IMR-90 (cell line): ENCODE results near the gene FAM217A. TPM values are rescaled to one million over a fixed set of nuclear protein-coding genes. Genes with fewer than 3 reads are reported as not detected.

ENCODE experiments used
- ATAC-seq: fragments of 200-7000 bp; cut with Tn5 transposase; 2 replicates; pipeline ENCODE4 v1.9.1; 2020; ENCODE audit warnings: low read depth, mild to moderate bottlenecking, moderate library complexity
- BruUV-seq: library from RNA; stranded (reverse); fragments of 400-500 nt; replicated peaks from 2 replicates; lab custom pipeline; 2021; lab: Mats Ljungman, UMichigan
- CTCF ChIA-PET: fragments of 300-600 bp; formaldehyde crosslinking; extraction: SDS; loops from one replicate; lab custom pipeline; 2021; ENCODE audit warnings: antibody characterized with exemption; lab: Yijun Ruan, JAX
- POLR2A ChIA-PET: fragments of 300-600 bp; sonication (Branson Sonifier 250); formaldehyde crosslinking; loops from one replicate; lab custom pipeline; 2022; ENCODE audit warnings: antibody characterized with exemption; ENCODE audit not compliant: unreplicated experiment; lab: Charles Lee
- DNase-seq: peaks from one replicate; pipeline ENCODE4 v3.0.0; 2013
- H2AFZ ChIP-seq: replicated peaks from 2 replicates; pipeline ENCODE3; 2013; ENCODE audit warnings: low read length, mild to moderate bottlenecking; ENCODE audit not compliant: poor library complexity
- H2AK5ac ChIP-seq: 2 replicates; pipeline ENCODE4 v1.6.1; 2013; ENCODE audit warnings: low read depth, low read length, inconsistent platforms
- H2AK9ac ChIP-seq: replicated peaks from 2 replicates; pipeline ENCODE3; 2013; ENCODE audit warnings: mild to moderate bottlenecking, low read depth, low read length, moderate library complexity; ENCODE audit not compliant: poor library complexity
- H2BK120ac ChIP-seq: 2 replicates; pipeline ENCODE4 v1.6.1; 2013; ENCODE audit warnings: low read depth, low read length, inconsistent platforms
- H2BK15ac ChIP-seq: 3 replicates; pipeline ENCODE4 v1.6.1; 2013; ENCODE audit warnings: low read depth, low read length, inconsistent platforms
- H2BK20ac ChIP-seq: 2 replicates; pipeline ENCODE4 v1.6.1; 2013; ENCODE audit warnings: low read depth, mild to moderate bottlenecking, inconsistent platforms, low read length, moderate library complexity
- H2BK5ac ChIP-seq: 2 replicates; pipeline ENCODE4 v1.6.1; 2013; ENCODE audit warnings: mild to moderate bottlenecking, low read depth, low read length, inconsistent platforms; ENCODE audit not compliant: poor library complexity, severe bottlenecking
- H3K14ac ChIP-seq: replicated peaks from 2 replicates; pipeline ENCODE4 v1.6.1; 2013; ENCODE audit warnings: low read depth, low read length, inconsistent platforms
- H3K18ac ChIP-seq: 2 replicates; pipeline ENCODE4 v1.6.1; 2013; ENCODE audit warnings: low read depth, low read length, control low read depth
- H3K23ac ChIP-seq: 2 replicates; pipeline ENCODE4 v1.6.1; 2013; ENCODE audit warnings: low read depth, low read length, inconsistent platforms
- H3K27ac ChIP-seq: 2 replicates; pipeline ENCODE4 v1.5.1; 2013; ENCODE audit warnings: mild to moderate bottlenecking, control low read depth, low read length; ENCODE audit not compliant: insufficient read depth
- H3K27me3 ChIP-seq: 2 replicates; pipeline ENCODE4 v1.6.1; 2013; ENCODE audit warnings: low read length; ENCODE audit not compliant: control insufficient read depth, insufficient read depth
- H3K36me3 ChIP-seq: 2 replicates; pipeline ENCODE4 v1.6.1; 2013; ENCODE audit warnings: low read length, mixed read lengths; ENCODE audit not compliant: control insufficient read depth, insufficient read depth
- H3K4ac ChIP-seq: 2 replicates; pipeline ENCODE4 v1.6.1; 2013; ENCODE audit warnings: low read depth, low read length, inconsistent platforms
- H3K4me1 ChIP-seq: 2 replicates; pipeline ENCODE4 v1.6.1; 2013; ENCODE audit warnings: low read length, mixed read lengths; ENCODE audit not compliant: control insufficient read depth, insufficient read depth
- H3K4me2 ChIP-seq: 2 replicates; pipeline ENCODE4 v1.6.1; 2013; ENCODE audit warnings: low read depth, mild to moderate bottlenecking, control low read depth, low read length, moderate library complexity
- H3K4me3 ChIP-seq: 2 replicates; pipeline ENCODE4 v1.5.1; 2013; ENCODE audit warnings: low read depth, mild to moderate bottlenecking, control low read depth, low read length, moderate library complexity; ENCODE audit not compliant: insufficient read depth
- H3K56ac ChIP-seq: 2 replicates; pipeline ENCODE4 v1.6.1; 2013; ENCODE audit warnings: low read length, inconsistent platforms; ENCODE audit not compliant: insufficient read depth; ENCODE audit errors: extremely low read depth
- H3K79me1 ChIP-seq, 2 experiments: 2 replicates each; pipeline ENCODE4 v1.6.1; 2013; ENCODE audit warnings: low read length in 2 of 2, inconsistent platforms in 1 of 2, low read depth in 1 of 2
- H3K9ac ChIP-seq: 2 replicates; pipeline ENCODE4 v1.6.1; 2013; ENCODE audit warnings: low read depth, low read length, control low read depth
- H3K9me1 ChIP-seq: 2 replicates; pipeline ENCODE4 v1.6.1; 2013; ENCODE audit warnings: low read length, inconsistent platforms; ENCODE audit not compliant: insufficient read depth
- H3K9me3 ChIP-seq: 2 replicates; pipeline ENCODE4 v1.6.1; 2013; ENCODE audit warnings: low read length; ENCODE audit not compliant: control insufficient read depth, insufficient read depth
- H4K20me1 ChIP-seq: 2 replicates; pipeline ENCODE4 v1.6.1; 2013; ENCODE audit warnings: low read length, inconsistent platforms; ENCODE audit not compliant: insufficient read depth
- H4K5ac ChIP-seq: 2 replicates; pipeline ENCODE4 v1.6.1; 2013; ENCODE audit warnings: mild to moderate bottlenecking, low read depth, low read length, control low read depth
- H4K8ac ChIP-seq, 2 experiments: 2 replicates each; pipeline ENCODE4 v1.6.1; 2013; ENCODE audit warnings: low read depth in 2 of 2, low read length in 2 of 2, control low read depth in 1 of 2, inconsistent platforms in 1 of 2
- H4K91ac ChIP-seq: 2 replicates; pipeline ENCODE4 v1.6.1; 2013; ENCODE audit warnings: low read depth, low read length, inconsistent platforms; ENCODE audit not compliant: insufficient read depth
- BHLHE40 ChIP-seq: fragments of 150-350 bp; IDR thresholded peaks from 2 replicates; pipeline ENCODE4 v1.6.1; 2016; ENCODE audit warnings: mild to moderate bottlenecking, low read depth, low read length
- CEBPB ChIP-seq: IDR thresholded peaks from 2 replicates; pipeline ENCODE4 v1.6.1; 2012; ENCODE audit warnings: low read depth, low read length, improper control_type of control experiment
- MAZ ChIP-seq: IDR thresholded peaks from 2 replicates; pipeline ENCODE4 v1.6.1; 2012; ENCODE audit warnings: low read depth, mild to moderate bottlenecking, low read length, improper control_type of control experiment, moderate library complexity, borderline replicate concordance
- POLR2A ChIP-seq: IDR thresholded peaks from 2 replicates; pipeline ENCODE4 v1.6.1; 2012; ENCODE audit warnings: mild to moderate bottlenecking, low read depth, low read length
- RAD21 ChIP-seq: IDR thresholded peaks from 2 replicates; pipeline ENCODE4 v1.6.1; 2012; ENCODE audit warnings: low read length, improper control_type of control experiment
- WGBS, 2 experiments: methylation state at CpG; one replicate each; pipeline versions ENCODE4 v1.1.5 to v1.1.7; 2013; ENCODE audit warnings: missing lambda C conversion rate in 2 of 2; ENCODE audit not compliant: insufficient read length in 1 of 2; ENCODE audit errors: extremely low coverage in 2 of 2; 5-methylcytosine and 5-hydroxymethylcytosine counted together
- dilution Hi-C: fragments of 300-500 bp; cut with HindIII; formaldehyde crosslinking; loops from one replicate; pipeline ENCODE4 v1.14.3; 2018; ENCODE audit warnings: low sequenced_read_pairs; ENCODE audit not compliant: unreplicated experiment
- in situ Hi-C: fragments of 300-500 bp; cut with MboI; formaldehyde crosslinking; loops from 3 replicates; pipeline ENCODE4 v1.14.3; 2019; ENCODE audit warnings: low sequenced_read_pairs, inconsistent platforms, mixed read lengths
- intact Hi-C: fragments of 100-400 bp; cut with micrococcal nuclease; formaldehyde crosslinking; loops from 2 replicates; pipeline ENCODE4 v1.10.0; 2022
- polyA plus RNA-seq, 3 experiments: library from polyadenylated mRNA; depleted of rRNA; stranded (reverse); fragments of >200 nt; gene quantifications; 2 replicates each; pipeline ENCODE4 v1.2.3, GENCODE V29; 2012; ENCODE audit warnings: low replicate concordance in 1 of 3
- total RNA-seq: library from RNA; depleted of rRNA; stranded (reverse); fragments of >200 nt; gene quantifications from 2 replicates; pipeline ENCODE4 v1.2.3, GENCODE V29; 2012
- TF ChIP-seq, protein P1 (sequence below): fragments of 150-350 bp; IDR thresholded peaks from 2 replicates; pipeline ENCODE4 v1.6.1; 2017; ENCODE audit warnings: mild to moderate bottlenecking, antibody characterized with exemption, low read length, low read depth

Gene FAM217A
- total and polyA plus RNA-seq, 2 of the 4 experiments (the other 2 are of a cell fraction), result not detected

DNA sequence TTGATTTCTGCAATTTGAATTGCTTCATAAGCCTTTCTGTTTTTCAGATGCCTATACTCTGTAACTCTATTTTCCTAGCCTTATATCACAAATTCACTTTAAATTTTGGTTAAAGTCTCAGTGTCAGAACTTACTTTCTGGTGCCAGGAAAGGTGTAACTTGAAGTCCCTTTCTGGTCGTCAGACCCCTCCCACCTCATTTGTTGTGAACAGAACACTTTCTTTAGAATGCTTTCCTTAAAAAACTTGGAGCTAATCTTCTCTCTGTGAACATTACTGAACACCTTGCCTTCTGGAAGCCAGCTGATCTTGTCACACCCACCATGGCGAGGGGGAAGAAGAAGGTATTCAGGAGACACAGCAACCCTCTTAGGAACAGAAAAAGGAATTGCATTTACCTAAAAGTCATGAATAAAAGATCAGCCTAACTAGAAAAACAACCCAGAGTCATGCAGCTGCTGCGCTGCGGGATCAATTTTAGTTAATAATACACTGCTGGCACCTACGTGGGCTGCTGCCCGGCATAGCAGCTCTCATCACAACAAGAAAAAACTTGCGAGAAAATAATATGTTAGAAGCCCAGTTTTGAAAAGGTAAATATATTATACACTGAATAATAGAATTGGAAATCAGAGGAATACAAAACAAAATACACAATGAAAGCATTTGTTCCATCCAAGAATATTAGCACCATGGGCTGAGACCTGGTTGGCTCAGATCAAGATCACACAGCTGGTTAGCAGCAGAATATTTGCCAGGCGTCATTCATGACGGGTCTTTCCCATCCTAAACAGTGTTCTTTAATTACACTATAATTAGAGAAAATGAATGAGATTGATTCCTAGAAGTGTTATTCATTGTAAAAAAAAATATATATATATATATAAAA lies 5.8 kb upstream of the FAM217A start:
- H3K4me1 ChIP-seq, result peaks cover 4% of the 10 kb centered on the region; the same call in 1 of the 2 replicates
- WGBS, 2 experiments, result no CpG with 5 or more reads among the region's 9 CpGs
- H3K9me1 ChIP-seq, result 0 out of 2 replicates have a peak, but pooled peaks cover 4% of the 10 kb centered on the region
- H3K36me3 ChIP-seq, result no peaks in the 10 kb centered on the region
- H3K56ac ChIP-seq, result no peak overlapping the region
- no peak overlapping the region for H4K8ac ChIP-seq
- no peak overlapping the region for H2AK9ac ChIP-seq
- H2BK15ac ChIP-seq, result no peak overlapping the region
- H4K5ac ChIP-seq, result no peak overlapping the region
- H3K27ac ChIP-seq, result no peak overlapping the region
- intact Hi-C loops (no loop called here), in situ Hi-C loops (no loop called here), dilution Hi-C loops (no loop called here)
- BruUV-seq, result no TSS peak
- no peaks in the 10 kb centered on the region for H3K27me3 ChIP-seq
- DNase-seq, result no peak
- no peak overlapping the region for H3K9ac ChIP-seq
- H2BK20ac ChIP-seq, result no peak overlapping the region
- no peak overlapping the region for H2AFZ ChIP-seq
- H3K4me2 ChIP-seq, result no peak overlapping the region
- H3K9me3 ChIP-seq, result no peaks in the 10 kb centered on the region
- no peaks in the 10 kb centered on the region for H4K20me1 ChIP-seq
- H2BK5ac ChIP-seq, result no peak overlapping the region
- TF ChIP-seq, protein P1, sequence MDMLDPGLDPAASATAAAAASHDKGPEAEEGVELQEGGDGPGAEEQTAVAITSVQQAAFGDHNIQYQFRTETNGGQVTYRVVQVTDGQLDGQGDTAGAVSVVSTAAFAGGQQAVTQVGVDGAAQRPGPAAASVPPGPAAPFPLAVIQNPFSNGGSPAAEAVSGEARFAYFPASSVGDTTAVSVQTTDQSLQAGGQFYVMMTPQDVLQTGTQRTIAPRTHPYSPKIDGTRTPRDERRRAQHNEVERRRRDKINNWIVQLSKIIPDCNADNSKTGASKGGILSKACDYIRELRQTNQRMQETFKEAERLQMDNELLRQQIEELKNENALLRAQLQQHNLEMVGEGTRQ, result no peak
- TF ChIP-seq MAZ (no peak), POLR2A (no peak), RAD21 (no peak), CEBPB (no peak), BHLHE40 (no peak)
- no peak overlapping the region for H2BK120ac ChIP-seq
- no peak overlapping the region for H4K91ac ChIP-seq
- H3K18ac ChIP-seq, result no peak overlapping the region
- H3K14ac ChIP-seq, result no peak overlapping the region
- H3K4me3 ChIP-seq, result no peak overlapping the region
- ChIA-PET POLR2A (no interaction called here), CTCF (no interaction called here)
- no peak overlapping the region for H3K23ac ChIP-seq
- no peak for ATAC-seq
- no peak overlapping the region for H2AK5ac ChIP-seq
- H3K79me1 ChIP-seq, result no peaks in the 10 kb centered on the region
- no peak overlapping the region; the same call in 1 of the 2 replicates for H3K4ac ChIP-seq
